Fibroblast of skin of abdomen (primary cell): ENCODE data around the gene KRTAP10-2.

Experiments used
- DNase-seq: peaks from one replicate; pipeline ENCODE4 v3.0.0-alpha.2; 2013

The KRTAP10-2 gene

GRCh38 chr21:44539046-44539445, 12.3 kb downstream of the KRTAP10-2 start:
- DNase-seq: no peak

- no peak for DNase-seq
Observed at GRCh38 chr21:44537930-44538911, 13.1 kb downstream of the KRTAP10-2 start.

GRCh38 chr21:44535963-44536362, 15.3 kb downstream of the KRTAP10-2 start:
- DNase-seq: no peak

GRCh38 chr21:44534688-44535087, 16.6 kb downstream of the KRTAP10-2 start:
- DNase-seq: no peak

- no peak for DNase-seq
Observed at GRCh38 chr21:44533891-44534627, 17.2 kb downstream of the KRTAP10-2 start.

- no peak for DNase-seq
Observed at GRCh38 chr21:44533121-44533890, 18.0 kb downstream of the KRTAP10-2 start.

GRCh38 chr21:44532712-44533111, 18.6 kb downstream of the KRTAP10-2 start:
- no peak for DNase-seq

GRCh38 chr21:44531606-44532564, 19.4 kb downstream of the KRTAP10-2 start:
- DNase-seq: no peak

GRCh38 chr21:44530903-44531605, 20.3 kb downstream of the KRTAP10-2 start:
- DNase-seq: no peak

GRCh38 chr21:44530221-44530902, 20.9 kb downstream of the KRTAP10-2 start:
- no peak for DNase-seq

- DNase-seq: no peak
Observed at GRCh38 chr21:44529503-44530125, 21.7 kb downstream of the KRTAP10-2 start.

GRCh38 chr21:44529011-44529421, 22.3 kb downstream of the KRTAP10-2 start:
- DNase-seq: no peak

GRCh38 chr21:44528634-44528995, 22.7 kb downstream of the KRTAP10-2 start:
- no peak for DNase-seq

- DNase-seq: no peak
Observed at GRCh38 chr21:44527983-44528633, 23.2 kb downstream of the KRTAP10-2 start.

GRCh38 chr21:44527156-44527982, 23.9 kb downstream of the KRTAP10-2 start:
- no peak for DNase-seq

GRCh38 chr21:44526096-44526997, 25.0 kb downstream of the KRTAP10-2 start:
- DNase-seq: no peak

GRCh38 chr21:44525391-44526095, 25.8 kb downstream of the KRTAP10-2 start:
- no peak for DNase-seq
